ENCODE results near the gene COL27A1. TPM values are rescaled to one million over a fixed set of nuclear protein-coding genes. Genes with fewer than 3 reads are reported as not detected.

Gene COL27A1
- total RNA-seq, 2 donors from 2014 or later = 18.5 to 57.1 TPM

DNA sequence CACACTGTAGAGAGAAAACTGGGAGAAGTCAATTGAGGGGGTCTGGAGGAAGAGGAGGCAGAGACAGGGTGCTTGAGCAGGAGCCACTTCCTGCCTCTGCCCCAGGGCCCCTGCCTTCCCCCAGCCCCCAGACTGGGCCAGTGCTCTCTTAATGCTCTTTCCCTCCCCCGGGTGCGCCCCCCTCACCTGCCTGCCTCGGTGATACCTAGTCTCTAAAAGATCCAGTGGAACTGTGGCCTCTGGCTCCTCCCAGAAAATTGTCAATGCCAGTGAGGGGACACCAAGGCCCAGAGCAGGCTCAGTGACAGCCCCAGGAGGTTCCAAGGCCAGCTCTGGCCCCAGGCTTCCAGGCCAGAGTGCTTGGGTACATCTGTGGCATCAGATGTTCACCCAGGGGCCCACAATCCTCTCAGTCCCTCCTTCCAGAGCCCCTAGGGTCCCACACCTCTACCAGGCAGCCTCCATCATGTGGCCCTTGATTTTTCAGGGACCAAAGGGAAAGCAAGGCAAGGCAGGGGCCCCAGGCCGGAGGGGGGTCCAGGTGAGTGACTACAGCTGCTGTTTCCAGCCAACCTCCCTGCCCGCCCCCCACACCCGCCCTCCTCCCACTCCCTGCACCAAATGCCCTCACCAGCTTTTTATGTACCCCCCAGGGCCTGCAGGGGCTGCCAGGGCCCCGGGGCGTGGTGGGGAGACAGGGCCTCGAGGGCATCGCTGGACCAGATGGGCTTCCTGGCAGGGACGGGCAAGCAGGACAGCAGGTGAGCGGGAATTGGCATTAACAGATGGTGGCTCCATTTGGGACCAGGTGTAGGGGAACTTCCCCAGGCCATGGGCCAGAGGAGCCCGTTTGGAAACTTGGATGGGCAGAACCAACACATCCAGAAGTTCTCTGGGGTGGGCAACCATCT is 134.5 kb downstream of the COL27A1 start:
- H3K4me1 ChIP-seq (ENCODE audit: control insufficient read depth in 1 of 2, low read depth in 2 of 2) = peaks cover 6 to 26% of the 10 kb centered on the region in 2 donors
- ATAC-seq (ENCODE audit: insufficient number of reproducible peaks, low FRiP score, low read depth) (no peak), DNase-seq (ENCODE audit: low spot score) (no peak)
- peaks cover 10% of the 10 kb centered on the region for H3K36me3 ChIP-seq
- no peak overlapping the region for H3K27ac ChIP-seq
- TF ChIP-seq, protein P1, sequence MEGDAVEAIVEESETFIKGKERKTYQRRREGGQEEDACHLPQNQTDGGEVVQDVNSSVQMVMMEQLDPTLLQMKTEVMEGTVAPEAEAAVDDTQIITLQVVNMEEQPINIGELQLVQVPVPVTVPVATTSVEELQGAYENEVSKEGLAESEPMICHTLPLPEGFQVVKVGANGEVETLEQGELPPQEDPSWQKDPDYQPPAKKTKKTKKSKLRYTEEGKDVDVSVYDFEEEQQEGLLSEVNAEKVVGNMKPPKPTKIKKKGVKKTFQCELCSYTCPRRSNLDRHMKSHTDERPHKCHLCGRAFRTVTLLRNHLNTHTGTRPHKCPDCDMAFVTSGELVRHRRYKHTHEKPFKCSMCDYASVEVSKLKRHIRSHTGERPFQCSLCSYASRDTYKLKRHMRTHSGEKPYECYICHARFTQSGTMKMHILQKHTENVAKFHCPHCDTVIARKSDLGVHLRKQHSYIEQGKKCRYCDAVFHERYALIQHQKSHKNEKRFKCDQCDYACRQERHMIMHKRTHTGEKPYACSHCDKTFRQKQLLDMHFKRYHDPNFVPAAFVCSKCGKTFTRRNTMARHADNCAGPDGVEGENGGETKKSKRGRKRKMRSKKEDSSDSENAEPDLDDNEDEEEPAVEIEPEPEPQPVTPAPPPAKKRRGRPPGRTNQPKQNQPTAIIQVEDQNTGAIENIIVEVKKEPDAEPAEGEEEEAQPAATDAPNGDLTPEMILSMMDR (IDR thresholded peaks at IDR 0.05) = no peak
- H3K27me3 ChIP-seq (replicated peaks; ENCODE audit: insufficient read depth) = no peaks in the 10 kb centered on the region
- peaks cover 4% of the 10 kb centered on the region for H3K9me3 ChIP-seq
- no peak overlapping the region for H3K4me3 ChIP-seq

DNA sequence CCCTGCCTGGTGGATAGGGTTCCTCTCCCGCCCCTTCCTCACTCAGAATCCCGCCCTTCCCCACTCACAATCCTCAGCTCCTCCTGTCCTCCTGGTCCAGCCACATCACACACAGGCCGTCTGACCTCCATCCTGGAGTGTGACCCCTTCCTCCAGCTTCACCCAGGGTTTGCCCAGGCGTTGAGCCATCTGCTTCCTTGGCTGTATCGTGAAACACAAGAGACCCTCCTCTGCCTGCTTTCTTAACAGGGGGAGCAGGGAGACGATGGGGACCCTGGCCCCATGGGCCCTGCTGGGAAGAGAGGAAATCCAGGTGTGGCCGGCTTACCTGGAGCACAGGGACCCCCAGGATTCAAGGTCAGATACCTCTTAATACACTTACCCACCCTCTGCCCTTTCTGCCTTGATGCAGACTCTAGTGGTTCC is 135.2 kb downstream of the COL27A1 start:
- DNase-seq (ENCODE audit: low spot score) = peak; percentile 1
- TF ChIP-seq, protein P1 (IDR thresholded peaks at IDR 0.05) = no peak
- Histone ChIP-seq H3K4me3 (no peak overlapping the region), H3K36me3 (peaks cover 15% of the 10 kb centered on the region), H3K27ac (no peak overlapping the region), H3K4me1 (ENCODE audit: control insufficient read depth in 1 of 2, low read depth in 2 of 2) (peaks cover 1 to 20% of the 10 kb centered on the region in 2 donors), H3K27me3 (replicated peaks; ENCODE audit: insufficient read depth) (no peaks in the 10 kb centered on the region), H3K9me3 (peaks cover 7% of the 10 kb centered on the region)
- no peak for ATAC-seq (ENCODE audit: insufficient number of reproducible peaks, low FRiP score, low read depth)

DNA sequence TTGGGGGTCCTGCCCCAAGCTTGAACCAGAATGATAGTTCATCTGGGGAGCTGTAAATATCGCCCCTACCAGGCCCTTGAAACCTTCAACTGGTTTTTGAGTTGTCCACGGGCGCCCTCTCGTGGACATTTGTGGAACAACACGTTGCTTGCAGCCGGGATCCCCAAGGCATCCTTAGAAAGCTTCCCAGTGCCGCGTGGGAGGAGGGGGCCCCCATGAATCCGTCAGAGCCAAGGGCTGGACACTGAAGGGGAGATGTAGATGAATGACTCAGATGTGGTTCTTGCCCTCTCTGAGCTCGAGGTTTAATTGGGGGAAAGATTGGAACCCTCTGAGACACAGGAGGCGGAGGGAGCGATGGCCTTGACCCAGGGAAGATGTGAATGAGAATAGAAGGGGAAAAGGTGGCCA is 135.7 kb downstream of the COL27A1 start:
- peaks cover 0 to 15% of the 10 kb centered on the region in 2 donors for H3K4me1 ChIP-seq (ENCODE audit: control insufficient read depth in 1 of 2, low read depth in 2 of 2)
- no peaks in the 10 kb centered on the region for H3K27me3 ChIP-seq (replicated peaks; ENCODE audit: insufficient read depth)
- DNase-seq (ENCODE audit: low spot score) (peak; percentile 36), ATAC-seq (ENCODE audit: insufficient number of reproducible peaks, low FRiP score, low read depth) (no peak)
- H3K9me3 ChIP-seq = peaks cover 7% of the 10 kb centered on the region
- no peak overlapping the region for H3K27ac ChIP-seq
- H3K4me3 ChIP-seq = no peak overlapping the region
- peaks cover 15% of the 10 kb centered on the region for H3K36me3 ChIP-seq
- TF ChIP-seq, protein P1 (IDR thresholded peaks at IDR 0.05) = peak; percentile 99

DNA sequence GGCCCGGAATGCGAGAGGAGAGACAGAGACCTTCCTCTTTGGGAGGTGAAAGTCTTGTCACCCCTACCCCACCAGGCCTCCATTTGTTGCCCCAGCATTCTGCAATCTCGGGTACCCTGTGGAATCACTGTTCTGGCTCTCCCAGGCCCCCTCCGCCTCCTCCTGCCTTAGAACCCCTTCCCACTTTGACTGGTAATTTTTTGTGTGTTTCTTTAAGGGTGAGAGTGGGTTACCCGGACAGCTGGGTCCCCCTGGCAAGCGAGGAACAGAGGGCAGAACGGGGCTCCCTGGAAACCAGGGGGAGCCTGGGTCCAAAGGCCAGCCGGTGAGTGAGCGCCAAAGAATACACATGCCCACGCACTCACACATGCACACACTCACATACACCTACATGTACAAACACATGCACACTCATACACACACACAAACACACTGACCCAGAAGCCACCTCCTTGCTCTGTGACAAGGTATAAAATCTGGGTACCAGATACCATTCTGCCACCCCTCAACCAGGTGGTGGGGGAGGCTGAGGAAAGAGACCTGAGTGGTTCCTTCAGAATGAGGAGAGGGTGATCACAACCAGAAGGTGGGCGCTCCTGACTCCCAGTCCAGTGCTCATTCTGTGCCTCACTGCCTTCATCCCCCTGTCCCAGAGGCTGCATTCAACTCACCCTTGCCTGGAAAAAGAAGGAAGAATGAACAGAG is 136.7 kb downstream of the COL27A1 start:
- H3K4me1 ChIP-seq (ENCODE audit: control insufficient read depth in 1 of 2, low read depth in 2 of 2) = peaks cover 0 to 14% of the 10 kb centered on the region in 2 donors

More for the DNA sequence above, 136.7 kb downstream of the COL27A1 start:
- TF ChIP-seq, protein P1 (IDR thresholded peaks at IDR 0.05) = no peak
- H3K4me3 ChIP-seq = no peak overlapping the region
- H3K27me3 ChIP-seq (replicated peaks; ENCODE audit: insufficient read depth) = no peaks in the 10 kb centered on the region
- DNase-seq (ENCODE audit: low spot score) = peak; percentile 1
- peaks cover 7% of the 10 kb centered on the region for H3K9me3 ChIP-seq
- H3K36me3 ChIP-seq = peaks cover 17% of the 10 kb centered on the region
- no peak for ATAC-seq (ENCODE audit: insufficient number of reproducible peaks, low FRiP score, low read depth)
- H3K27ac ChIP-seq = no peak overlapping the region
